HG03196 (cell line): ENCODE results near the gene DHFR2.
"Not testable (repeated sequence)": the region's sequence is repeated elsewhere in the genome, so short reads cannot be mapped to it uniquely, and the experiment has no call there.

Source experiments
- ATAC-seq: cut with Tn5 transposase; IDR thresholded peaks from one replicate; pipeline ENCODE4 v1.9.1; 2021; ENCODE audit not compliant: unreplicated experiment

Gene DHFR2

DNA sequence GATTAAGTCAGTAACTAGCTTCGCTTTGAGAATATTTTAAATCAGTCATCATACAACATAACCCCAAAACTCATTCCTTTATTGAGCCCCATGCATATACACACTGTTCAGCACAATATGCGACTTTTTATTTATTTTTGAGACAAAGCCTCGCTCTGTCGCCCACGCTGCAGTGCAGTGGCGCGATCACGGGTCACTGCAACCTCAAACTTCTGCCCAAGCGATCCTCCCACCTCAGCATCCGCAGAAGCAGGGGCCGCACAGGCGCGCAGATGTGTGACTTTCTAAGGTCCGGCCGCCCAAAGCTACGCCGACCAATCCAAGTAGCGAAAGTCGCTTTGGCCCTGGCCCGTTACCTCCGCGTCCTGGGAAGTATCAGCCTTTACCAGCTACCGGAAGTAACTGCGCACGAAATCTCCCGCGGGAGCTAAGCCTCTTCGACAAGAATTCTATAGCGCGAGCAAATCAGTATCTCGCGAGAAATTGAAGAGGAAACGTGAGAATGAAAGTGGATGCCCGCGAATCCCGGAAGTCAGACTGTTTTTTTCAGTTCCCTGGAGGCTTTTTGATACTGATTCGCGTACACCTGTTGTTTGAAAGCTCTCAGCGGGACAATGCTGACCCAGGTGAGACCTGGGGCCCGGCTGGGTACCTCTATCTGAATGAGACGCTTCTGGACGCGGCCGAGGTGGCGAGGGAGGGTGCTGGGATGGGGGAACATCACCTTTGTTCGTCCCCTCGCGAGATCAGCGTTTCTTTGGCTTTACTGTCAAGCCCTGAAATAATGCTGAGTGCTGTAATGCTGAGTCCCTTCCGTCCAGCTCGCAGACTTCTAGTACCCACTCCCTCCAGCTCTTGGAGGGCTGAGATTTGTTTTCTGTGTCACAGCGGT lies at the start of gene DHFR2, which contains the start of gene NSUN3:
DHFR2 (minus strand) TSS at position 404 of the 892 bp plus-strand sequence. CDS start 1,405 bp downstream, outside the sequence.
NSUN3 (plus strand) TSS at position 549 of the 892 bp plus-strand sequence; CDS start at position 615, 66 bp downstream.
- peak; percentile 94 for ATAC-seq

DNA sequence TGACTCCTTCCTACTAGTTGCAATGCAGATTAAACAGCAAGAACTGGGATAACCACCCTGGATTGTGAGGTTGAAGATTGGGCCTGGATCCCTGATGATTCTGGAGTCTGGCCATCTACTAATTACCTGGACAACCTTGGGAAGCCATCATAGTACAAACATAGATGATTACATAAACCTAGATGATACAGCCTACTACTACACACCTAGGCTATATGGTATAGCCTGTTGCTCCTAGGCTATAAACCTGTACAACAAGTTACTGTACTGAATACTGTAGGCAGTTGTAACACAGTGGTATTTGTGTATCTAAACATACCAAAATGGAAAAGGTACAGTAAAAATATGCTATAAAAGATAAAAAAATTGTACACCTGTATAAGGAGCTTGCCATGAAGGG lies 48.1 kb upstream of the DHFR2 start:
- no peak for ATAC-seq

DNA sequence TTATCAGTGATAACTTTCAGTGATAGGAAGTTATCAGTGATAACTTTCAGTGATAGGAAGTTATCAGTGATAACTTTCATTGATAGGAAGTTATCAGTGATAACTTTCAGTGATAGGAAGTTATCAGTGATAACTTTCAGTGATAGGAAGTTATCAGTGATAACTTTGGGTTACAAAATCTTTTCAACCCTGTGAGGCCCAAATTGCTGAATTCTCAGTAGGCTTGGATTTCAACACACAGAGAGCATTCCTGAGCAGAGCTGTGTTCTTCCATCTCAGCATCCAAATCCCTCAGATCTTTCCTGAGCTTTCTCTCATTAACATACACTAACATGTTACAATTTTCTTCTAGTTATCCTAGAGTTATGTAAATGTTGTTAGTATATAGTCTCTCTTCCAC lies 47.5 kb upstream of the DHFR2 start:
- ATAC-seq = not testable (repeated sequence)

DNA sequence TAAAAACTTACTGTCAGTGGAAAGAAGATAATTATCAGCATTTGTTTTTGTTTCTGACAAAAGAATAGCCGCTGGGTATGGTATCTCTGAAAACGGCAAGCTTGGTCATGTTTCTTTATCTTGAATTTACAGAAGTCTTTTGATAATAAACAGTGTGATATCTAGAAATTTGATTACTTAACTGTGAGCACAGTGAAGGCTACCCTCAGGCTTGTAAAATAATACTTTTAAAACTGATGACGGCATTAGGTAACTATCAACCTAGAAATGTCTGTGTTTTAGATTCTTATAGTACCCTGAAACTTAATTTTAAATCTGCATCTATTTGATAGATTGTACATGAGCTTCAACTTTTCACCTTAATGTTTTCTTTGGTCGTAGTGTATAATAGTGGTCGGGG lies 43.6 kb upstream of the DHFR2 start:
- ATAC-seq = no peak

DNA sequence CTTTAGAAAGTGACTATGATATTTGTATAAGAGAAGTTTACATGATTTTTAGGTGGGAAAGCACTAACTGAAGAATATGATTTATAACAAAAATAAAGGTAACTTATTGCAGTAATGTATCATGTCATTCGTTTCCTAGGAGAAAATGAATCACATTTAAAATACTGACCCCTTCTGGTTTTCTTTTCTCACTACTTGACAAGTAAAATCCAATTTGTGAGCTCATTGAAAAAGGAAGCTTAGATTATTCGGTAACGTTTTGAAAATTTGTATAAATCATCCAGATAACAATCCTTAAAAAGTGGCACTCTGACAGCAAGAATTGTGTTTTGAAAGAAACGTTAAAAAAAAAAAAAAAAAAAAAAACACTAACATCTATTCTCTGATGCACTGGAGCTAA lies 39.1 kb upstream of the DHFR2 start:
- no peak for ATAC-seq

DNA sequence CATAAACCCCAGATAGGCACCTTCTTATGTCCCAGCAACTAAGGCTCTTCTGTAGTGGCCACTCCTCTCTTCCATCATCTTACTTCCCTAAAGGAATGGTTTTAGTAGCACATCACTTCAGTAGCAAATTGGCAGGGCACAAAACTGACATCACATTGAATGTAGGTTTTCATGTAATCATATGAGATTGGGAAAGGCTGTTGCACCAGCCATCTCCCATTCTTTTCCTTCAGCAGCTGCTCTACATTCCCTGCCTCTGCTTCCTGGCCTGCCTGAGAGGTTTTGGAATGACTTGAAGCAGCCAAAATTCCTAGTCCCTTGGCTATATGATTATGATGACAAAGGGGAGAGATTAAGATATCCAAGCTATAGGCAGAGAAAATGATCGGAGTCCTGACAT lies 36.6 kb upstream of the DHFR2 start:
- ATAC-seq = no peak

DNA sequence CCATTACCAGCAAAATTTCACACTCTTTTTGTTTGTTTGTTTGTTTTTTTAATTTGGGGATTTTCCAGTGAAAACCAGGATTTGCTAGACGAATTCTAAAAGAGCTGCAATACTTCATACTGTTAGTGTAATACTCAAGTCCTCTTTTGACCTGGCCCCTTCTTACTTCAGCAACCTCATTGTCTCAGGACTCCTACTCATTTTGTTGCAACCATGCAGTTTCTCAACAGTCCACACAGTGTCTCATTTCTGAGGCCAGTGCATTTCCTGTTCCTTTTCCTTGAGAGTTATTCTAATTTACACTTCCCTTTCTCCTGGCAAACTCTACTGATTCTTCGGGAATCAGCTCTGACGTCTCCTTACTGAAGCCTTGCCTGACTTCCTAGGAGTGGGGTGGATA lies 35.7 kb upstream of the DHFR2 start:
- ATAC-seq = no peak

DNA sequence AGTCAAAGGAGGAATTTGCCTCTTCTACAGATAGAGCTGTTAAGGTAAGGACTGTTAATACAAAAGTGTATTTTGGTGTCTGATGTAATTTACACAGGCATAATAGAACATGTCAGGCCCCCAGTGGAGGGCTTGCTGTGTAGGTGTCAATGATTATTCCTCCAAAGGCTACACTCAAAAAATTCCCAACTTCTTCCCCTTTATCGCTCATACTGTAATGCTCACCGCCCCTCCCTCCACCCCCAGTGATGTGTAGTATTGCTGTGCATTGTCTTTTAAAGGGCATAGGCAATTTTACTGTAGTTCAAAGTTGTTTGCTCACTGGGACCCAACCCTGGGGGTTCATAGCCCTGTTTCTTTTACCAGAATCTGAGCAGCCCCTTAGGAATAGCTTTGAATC lies 32.4 kb upstream of the DHFR2 start:
- ATAC-seq = no peak

DNA sequence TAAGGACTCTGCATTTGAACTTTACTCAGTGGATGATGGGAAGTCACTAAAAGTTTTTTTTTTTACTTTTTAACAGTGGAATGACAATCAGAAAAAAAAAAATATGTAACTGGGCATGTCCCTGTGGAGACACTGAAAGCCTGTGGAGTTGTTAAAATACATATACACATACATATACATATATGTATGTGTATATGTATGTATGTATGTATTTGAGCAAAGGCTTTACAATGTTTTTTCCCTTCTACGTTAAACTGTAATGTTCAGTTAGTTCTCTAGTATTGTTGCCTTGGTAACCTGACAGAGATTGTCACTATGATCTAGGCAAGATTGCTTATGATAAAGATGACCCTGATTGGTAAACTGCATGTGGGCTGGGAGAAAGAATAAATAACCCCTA lies 30.4 kb upstream of the DHFR2 start:
- no peak for ATAC-seq

DNA sequence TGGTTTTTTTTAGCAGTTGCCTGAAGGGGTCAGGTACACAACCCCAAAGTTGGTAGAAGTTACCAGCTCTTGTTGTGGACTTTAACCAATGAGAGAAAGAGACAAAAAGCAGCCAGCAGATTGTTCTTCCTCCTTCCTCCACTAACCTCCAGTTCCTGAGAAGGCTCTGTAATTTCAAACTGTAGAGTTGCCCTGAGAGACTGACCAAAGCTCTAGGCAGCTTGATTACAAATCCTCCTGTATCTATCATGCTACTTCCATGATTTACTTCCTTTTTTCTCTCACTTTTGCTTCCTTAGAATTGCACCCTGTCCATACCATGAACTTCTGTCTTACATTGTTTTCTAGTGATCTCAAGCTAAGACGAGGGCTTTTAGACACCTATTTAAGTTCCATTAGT lies 29.4 kb upstream of the DHFR2 start:
- no peak for ATAC-seq

DNA sequence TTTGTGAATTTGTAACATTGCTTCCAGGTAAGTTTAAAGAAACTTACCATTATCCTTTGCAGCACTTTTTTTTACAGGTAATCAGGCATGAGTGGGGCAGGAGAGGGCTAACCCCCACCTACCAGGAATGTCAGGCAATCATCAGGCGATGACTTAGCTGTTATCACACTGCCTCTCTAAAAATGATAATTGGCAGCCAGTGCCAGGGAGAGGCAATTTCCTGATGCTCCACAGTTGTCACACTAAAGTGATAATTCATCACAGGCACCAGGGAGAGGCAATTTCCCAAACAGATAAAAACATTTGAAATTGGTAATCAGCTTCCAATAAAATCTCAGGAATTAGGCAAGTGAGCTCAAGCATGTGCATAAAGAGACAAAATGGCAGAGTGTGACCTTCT lies 26.4 kb upstream of the DHFR2 start:
- no peak for ATAC-seq

DNA sequence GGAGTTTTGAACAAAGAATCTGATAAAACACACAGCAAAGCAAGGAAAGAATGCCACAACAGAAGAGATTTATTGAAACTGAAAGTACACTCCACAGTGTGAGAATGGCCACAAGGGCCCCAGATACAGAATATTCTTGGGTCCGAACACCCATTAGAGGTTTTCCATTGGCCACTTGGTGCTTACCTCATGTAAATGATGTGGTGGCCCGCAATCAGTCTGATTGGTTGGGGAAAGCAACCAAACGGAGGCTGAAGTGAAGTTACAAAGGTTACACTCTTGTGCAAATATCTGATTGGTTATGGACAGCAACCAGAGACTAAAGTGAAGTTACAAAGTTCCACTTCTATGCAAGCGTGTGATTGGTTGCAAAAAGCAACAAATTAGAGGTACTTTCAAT lies 20.5 kb upstream of the DHFR2 start:
- no peak for ATAC-seq

DNA sequence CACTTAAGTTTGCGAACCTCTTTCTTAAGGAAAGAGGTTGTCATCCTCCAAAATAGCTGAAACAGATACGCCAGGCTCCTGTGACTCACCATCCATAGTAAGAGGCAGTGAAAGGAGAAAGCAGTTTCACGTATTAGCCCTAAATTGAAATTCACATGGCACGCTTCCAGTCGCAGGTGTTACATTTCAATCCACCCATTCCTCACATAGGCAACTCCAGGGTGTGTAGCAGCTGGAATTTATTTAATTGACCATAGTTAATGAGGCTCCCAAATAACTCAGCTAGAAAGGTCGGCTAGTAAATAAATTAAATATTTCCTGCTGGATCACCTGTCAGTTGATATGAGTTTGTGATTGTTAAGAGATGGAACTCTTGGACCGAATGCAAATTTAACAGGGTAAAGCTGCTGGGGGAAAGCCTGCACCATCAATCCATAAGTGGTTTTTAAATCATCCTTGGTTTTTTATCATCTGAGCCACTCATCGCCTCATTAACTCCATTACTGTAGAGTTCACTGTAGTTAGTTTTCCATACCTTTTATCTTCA lies 19.7 kb upstream of the DHFR2 start:
- no peak for ATAC-seq

DNA sequence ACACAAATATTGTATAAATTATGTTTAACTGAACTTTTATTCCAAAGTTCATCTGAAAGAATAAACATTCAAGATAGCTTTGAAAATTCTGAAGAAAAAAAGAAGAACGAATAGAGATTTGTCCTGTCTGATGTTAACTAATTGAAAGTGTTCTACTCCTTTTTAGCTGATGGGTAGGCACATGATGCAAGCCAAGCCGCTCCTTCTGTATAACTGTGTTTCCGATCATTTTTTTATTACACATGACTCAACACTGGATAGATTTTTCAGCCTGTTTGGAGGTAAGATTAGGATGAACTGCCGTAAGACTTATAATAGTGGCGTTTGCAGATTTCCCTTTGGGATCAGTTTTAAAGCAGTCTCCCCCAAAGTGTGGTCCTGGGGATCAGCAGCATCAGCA lies 19.2 kb upstream of the DHFR2 start:
- ATAC-seq = no peak

DNA sequence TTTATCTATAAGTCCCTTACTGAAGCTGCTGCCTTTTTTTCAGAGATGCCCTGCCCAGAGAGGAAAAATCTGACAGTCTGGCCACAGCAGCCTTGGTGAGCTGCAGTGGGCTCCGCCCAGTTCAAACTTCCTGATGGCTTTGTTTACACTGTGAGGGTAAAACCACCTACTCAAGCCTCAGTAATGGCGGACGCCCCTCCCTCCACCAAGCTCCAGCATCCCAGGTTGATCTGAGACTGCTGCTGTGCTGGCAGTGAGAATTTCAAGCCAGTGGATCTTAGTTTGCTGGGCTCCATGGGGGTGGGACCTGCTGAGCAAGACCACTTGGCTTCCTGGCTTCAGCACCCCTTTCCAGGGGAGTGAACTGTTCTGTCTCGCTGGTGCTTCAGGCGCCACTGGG lies 17.8 kb upstream of the DHFR2 start:
- not testable (repeated sequence) for ATAC-seq

DNA sequence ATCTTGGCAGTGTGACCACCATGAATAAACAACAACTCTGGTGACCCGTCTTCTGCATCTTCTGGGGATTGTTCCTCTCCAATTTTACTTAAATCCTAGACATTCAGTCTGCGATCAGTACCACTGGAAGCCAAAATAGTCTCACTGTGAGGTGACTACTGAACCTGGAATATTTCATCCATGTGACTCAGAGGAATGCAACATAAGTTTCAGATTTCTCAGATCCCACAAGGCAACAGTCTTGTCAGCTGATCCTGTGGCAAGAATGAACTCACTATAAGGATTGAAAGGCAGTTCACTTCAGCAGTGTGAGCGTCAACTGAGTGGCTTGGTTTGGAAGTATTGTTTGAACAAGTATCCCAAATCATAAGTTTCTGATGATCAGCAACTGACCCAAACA lies 13.3 kb upstream of the DHFR2 start:
- no peak for ATAC-seq

DNA sequence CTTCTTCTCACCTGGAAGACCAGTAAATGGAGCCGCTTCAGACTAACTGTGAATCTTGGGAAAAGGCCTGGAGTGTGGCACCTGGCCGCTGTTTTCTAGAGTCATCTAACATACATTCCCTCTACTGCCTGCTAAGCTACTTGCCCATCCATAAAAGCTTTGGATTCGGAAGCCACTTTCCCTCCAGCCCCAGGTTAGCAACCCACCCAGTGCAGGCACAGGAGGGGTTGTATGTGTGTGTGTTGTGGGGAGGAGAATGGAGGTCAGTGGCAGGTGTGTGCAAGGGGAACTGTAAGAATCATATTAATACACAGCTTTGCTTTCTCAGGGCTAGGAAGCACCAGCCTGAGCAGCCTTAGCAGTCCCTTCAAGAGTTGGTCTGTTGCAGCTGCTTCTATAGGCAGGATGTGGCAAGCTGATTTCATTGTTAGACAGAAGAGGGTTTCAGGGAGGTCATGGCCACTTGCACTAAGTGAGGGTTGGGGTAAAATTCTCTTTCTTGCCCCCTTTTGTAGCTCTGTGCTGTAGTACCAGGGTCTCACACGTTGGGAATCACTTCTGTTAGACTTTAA lies 9.1 kb upstream of the DHFR2 start:
- peak; percentile 74 for ATAC-seq

DNA sequence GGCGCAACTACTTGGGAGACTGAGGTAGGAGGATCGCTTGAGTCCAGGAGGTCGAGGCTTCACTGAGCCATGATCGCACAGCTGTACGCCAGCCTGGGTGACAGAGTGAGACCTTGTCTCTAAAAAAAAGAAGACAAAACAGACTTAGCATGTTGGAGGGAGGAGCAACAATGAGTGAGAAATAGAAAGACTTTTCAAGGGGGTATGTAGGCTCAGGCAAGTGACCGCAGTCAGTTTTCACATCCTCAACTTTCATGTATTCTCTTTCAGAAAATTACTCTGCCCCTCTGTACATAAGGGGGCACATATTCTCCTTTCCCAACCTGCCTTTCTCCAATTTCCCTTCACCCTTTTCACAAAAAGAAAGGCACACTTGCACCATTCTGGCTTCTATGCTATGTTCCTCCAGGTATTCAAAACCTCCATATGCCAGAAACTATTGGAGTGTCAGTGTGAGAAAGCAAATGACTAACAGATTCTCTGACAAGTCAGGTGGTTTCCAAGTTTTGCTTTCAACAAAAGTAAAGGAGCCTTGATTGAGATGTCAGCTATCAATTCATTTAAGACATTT lies 7.7 kb upstream of the DHFR2 start:
- peak; percentile 49 for ATAC-seq

DNA sequence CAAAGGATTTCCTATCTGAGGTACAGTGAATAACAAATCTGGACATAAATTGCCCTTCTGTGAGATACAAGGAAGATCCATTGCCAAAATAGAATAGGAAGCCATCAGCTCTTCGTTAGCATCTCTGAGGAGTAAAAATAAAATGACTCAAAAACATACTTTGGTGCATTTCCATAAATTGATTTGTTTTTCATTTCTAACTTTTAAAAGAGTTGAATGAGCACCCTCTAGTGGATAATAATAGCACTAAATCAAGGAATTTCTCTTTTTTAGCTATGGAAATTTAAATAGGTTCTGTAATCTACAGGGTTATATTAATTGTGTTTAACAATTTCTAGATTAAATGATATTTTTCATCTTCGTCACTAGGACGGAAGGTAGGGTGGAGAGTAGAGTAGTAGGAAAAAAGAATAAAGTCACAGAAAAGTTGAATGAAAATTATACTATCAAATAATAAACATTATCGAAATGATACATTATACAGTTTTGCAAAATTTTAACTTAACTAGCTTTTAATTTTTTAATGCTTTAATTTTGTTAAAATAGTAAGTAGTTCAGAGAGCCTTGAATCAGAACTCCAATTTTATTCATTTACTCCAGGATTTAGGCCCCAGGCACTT lies 6.6 kb upstream of the DHFR2 start:
- ATAC-seq = no peak

DNA sequence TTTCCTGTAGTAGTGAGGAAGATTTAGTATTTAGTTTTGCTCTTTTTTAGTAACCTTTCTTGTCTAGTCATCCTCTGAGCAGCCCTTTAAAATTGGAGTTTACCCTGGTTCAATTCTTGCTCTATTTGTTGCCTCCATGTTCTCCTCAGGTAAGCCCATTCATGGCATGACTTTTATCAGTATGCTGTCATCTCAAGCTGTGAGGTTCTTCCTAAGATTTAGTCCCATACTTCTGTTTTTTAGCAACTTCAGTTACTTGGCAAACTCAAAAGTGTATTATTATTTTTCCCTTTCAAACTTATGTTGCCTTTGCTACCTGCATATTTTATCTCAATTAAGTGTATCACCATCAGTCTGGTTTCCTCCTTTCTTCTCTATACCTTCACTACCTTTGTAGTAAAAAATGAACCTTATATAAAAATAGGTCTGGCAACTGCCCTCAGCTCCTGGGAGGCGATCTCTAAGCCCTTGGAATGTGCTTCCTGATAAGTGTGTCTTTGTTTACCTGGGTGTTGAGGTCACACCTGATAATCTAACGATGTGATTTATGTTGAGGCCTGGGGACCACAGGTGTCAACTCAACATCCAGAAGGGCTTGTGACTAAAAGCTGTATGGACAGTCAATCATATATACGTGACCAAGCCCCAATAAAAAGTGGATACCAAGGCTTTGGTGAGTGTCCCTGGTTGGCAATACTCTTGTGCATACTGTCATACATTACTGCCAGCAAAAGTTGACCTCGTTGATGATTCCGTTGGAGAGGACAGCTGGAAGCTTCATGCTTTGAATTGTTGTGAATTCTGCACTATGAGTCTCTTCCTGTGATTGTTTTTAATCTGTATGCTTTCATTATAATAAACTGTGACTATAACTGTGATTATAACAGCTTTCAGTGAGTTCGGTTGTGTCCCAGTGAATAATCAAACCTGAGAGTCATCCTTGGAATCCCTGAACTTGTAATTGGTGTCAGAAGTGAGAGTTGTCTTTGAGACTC lies 4.1 kb upstream of the DHFR2 start:
- ATAC-seq = no peak
